GM04504 (cell line): ENCODE measurements around the gene EP400.

Experiments used
- DNase-seq: peaks from one replicate; pipeline ENCODE4 v3.0.0-alpha.2; 2012; ENCODE audit warnings: low read depth

The EP400 gene

DNA sequence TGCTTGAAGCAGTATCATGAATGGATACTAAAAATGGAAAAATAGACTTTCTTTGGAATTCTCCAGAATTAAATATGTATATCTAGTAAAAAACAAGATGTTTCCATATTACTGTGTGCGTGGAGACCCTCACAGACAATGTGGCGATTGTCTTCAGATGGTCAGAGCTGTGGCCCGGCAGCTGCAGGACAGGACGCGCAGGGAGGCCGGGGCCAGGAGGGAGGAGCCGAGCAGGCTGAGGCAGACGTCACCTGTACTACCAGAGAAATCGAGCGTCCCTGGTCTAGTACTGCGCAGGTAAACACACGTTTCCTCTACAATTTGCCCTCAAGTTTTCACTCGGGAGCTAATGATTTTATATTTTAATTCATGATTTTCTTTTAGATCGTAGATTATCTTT lies 171.5 kb downstream of the EP400 start:
- DNase-seq, result no peak

DNA sequence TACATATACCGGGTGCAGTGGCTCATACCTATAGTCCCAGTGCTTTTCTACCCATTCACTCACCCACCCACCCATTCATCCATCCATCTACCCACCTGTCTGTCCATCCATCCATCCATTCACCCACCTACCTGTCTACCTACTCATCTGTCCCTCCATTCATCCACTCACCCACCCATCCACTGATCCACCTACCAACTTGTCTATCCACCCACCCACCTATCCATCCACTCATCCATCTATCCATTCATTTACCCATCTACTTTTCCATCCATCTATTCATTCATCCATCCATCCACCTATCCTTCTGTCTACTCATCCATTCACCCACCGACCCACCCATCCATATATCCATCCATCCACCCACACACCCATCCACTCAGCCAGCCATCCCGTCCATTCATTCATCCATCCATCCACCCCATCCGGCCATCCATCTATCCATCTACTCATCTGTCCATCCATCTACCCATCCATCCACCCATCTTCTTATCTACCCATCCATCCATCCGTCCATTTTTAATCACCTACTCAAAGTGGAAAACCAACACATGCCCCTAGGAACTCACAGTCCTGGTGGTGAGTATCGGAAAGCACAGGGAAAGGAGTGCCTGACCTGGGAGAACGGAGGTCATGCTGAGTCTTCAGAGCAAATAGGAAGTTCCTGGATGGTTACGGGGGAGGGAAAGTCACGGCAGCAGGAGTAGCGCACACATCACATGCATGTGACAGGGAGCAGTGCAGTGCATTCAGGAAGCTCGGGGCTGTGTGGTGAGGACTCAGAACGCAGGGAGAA lies 174.4 kb downstream of the EP400 start:
- no peak for DNase-seq

DNA sequence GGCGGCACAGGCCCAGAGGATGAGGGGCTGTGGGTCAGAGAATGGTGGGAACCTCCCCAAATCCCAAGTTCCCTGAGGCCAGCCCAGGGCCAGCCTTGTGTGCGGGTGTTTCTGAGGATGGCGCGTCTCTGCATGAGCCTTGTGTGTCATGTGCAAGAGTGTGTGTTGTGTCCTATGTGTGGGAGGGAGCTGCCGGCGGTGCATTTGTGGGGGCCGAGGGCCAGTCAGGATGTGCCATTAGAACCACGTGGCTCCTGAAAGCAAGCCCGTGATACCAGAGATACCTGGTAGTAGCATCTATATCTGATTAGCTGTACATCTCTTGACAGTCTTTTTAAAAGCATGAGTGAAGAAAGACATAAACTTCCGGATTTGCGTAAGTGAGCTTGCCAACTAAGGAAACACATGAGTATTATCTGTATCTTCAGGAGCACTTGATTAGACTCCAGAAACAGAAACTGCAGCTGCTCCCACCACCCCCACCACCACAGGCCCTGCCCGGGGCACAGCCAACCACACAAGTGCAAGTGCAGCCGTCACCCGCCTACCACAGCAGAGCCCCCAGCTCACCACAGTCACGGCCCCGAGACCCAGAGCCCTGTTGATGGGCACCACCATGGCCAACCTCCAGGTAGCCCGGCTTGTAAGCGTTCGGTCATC lies 175.2 kb downstream of the EP400 start:
- no peak for DNase-seq

DNA sequence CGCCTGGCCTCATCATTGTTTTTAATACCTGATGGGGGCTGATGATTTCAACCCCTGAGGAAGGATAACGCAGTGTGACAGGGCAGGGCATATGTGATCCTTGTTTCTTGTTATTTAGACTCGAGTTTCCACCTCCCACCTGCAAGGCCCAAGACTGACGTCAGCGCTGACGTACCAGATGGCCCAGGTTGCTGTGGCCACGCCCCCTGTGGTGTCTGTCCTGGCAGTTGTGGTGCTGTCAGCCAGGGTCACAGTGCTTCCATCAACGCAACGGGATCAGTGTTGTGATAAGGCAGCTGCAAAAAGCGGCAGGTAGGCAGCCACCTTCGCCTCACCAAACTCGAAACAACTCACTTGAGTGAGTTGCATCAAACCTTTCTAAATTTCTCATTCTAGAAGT lies 176.0 kb downstream of the EP400 start:
- DNase-seq, result no peak

DNA sequence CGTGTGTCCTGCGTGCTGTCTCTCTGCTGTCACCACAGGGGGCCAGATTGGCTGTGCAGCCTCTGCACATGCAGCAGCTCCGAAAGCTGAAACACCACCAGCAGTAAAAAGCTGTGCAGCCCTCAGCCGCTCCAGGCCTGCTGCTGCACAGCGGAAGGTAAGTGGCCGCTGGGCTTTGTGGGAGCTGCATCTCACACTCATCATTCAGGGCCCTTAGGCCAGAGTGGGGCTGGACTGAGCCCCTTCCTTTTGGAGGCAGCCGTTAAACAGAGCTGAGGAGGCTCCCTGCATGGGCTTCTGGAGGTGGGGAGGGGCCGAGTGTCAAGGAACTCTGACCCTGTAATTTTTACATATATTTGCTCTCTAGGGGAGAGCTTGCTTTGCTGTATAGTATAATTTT lies 177.3 kb downstream of the EP400 start:
- DNase-seq, result no peak

DNA sequence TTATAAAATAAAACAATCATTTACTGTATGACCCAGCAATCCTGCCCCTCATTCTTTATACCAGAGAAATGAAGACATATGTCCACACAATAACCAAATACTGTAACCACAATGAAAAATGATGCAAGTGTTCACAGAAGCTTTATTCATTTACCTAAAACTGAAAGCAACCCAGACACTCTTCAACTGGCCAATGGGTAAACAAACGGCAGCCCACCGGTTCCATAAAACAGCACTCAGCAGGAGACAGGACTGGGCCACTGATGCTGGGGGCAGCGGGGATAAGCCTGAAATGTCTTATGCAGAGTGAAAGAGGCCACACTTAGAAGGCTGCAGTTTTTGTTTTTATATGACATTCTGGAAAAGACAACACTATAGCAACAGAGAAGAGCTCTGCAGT lies 179.3 kb downstream of the EP400 start:
- DNase-seq, result no peak

DNA sequence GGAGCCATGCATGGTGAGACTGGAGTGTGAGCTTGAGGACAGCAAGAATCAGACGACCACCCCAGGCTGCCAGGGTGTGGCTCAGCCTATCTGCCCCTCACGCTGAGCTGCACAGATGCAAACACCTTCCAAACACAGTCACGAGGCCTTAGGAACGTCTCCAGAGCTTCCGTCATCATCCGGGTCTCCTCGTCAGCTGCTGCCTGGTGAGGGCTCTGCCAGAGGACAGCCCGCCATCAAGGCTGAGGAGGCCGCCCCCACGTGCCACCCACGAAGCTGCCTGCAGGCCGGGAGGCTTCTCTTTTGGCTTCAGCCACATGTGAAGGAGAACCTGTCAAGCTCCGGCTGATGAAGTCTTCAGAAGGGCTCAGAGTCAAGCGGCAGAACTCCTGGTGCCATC lies 180.9 kb downstream of the EP400 start:
- no peak for DNase-seq
